ENCODE results near the gene TMEM8B.

DNA sequence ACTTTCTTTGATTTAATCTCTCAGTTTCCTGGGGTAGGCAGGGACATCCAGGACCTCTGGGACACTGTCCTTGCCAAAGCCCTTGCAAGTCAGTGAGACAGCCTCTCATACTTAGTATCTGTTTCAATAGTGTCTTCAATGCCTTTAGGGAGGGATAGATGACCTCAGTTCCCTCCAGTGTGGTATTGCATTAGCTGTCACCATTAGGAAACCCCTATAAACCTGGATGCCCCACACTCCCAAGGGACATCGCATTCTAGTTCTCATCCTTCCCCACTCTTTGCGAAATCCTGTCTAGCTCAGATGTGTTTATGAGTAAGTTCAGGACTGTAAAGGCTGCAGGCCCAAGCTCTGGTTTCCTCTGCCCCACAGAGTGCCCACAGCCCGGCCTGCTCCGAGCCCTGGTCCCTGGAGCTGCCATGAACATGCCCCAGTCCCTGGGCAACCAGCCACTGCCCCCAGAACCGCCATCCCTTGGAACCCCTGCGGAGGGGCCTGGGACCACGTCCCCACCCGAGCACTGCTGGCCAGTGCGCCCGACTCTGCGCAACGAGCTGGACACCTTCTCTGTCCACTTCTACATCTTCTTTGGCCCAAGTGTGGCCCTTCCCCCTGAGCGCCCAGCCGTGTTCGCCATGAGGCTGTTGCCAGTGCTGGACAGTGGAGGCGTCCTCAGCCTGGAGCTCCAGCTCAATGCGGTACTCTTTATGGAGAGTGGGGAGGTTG lies 13.2 kb downstream of the TMEM8B start:
- TF ChIP-seq POLR2A (IDR thresholded peaks at IDR 0.05; ENCODE audit: low read depth, low read length) (no peak), CREM (IDR thresholded peaks at IDR 0.05; ENCODE audit: low read depth) (no peak), JUND (IDR thresholded peaks at IDR 0.05; ENCODE audit: low read depth, low read length) (no peak), EP300 (IDR thresholded peaks at IDR 0.05; ENCODE audit: borderline replicate concordance in 1 of 2, control insufficient read depth in 1 of 2, low read depth in 2 of 2, low read length in 2 of 2) (no peak), POLR2AphosphoS5 (IDR thresholded peaks at IDR 0.05; ENCODE audit: low read length) (no peak), BHLHE40 (IDR thresholded peaks at IDR 0.05; ENCODE audit: borderline replicate concordance in 1 of 2, low read depth in 2 of 2, low read length in 1 of 2) (no peak)
- TF ChIP-seq, protein P1, sequence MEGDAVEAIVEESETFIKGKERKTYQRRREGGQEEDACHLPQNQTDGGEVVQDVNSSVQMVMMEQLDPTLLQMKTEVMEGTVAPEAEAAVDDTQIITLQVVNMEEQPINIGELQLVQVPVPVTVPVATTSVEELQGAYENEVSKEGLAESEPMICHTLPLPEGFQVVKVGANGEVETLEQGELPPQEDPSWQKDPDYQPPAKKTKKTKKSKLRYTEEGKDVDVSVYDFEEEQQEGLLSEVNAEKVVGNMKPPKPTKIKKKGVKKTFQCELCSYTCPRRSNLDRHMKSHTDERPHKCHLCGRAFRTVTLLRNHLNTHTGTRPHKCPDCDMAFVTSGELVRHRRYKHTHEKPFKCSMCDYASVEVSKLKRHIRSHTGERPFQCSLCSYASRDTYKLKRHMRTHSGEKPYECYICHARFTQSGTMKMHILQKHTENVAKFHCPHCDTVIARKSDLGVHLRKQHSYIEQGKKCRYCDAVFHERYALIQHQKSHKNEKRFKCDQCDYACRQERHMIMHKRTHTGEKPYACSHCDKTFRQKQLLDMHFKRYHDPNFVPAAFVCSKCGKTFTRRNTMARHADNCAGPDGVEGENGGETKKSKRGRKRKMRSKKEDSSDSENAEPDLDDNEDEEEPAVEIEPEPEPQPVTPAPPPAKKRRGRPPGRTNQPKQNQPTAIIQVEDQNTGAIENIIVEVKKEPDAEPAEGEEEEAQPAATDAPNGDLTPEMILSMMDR (IDR thresholded peaks at IDR 0.05 in 2 of 3, conservative IDR thresholded peaks at IDR 0.05 in 1 of 3; ENCODE audit: control insufficient read depth in 2 of 3, extremely low read depth in 1 of 3, insufficient read depth in 1 of 3, low read depth in 3 of 3, low read length in 3 of 3), result no peak
- TF ChIP-seq, protein P2, sequence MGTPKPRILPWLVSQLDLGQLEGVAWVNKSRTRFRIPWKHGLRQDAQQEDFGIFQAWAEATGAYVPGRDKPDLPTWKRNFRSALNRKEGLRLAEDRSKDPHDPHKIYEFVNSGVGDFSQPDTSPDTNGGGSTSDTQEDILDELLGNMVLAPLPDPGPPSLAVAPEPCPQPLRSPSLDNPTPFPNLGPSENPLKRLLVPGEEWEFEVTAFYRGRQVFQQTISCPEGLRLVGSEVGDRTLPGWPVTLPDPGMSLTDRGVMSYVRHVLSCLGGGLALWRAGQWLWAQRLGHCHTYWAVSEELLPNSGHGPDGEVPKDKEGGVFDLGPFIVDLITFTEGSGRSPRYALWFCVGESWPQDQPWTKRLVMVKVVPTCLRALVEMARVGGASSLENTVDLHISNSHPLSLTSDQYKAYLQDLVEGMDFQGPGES (IDR thresholded peaks at IDR 0.05), result no peak
- TF ChIP-seq, protein P3, sequence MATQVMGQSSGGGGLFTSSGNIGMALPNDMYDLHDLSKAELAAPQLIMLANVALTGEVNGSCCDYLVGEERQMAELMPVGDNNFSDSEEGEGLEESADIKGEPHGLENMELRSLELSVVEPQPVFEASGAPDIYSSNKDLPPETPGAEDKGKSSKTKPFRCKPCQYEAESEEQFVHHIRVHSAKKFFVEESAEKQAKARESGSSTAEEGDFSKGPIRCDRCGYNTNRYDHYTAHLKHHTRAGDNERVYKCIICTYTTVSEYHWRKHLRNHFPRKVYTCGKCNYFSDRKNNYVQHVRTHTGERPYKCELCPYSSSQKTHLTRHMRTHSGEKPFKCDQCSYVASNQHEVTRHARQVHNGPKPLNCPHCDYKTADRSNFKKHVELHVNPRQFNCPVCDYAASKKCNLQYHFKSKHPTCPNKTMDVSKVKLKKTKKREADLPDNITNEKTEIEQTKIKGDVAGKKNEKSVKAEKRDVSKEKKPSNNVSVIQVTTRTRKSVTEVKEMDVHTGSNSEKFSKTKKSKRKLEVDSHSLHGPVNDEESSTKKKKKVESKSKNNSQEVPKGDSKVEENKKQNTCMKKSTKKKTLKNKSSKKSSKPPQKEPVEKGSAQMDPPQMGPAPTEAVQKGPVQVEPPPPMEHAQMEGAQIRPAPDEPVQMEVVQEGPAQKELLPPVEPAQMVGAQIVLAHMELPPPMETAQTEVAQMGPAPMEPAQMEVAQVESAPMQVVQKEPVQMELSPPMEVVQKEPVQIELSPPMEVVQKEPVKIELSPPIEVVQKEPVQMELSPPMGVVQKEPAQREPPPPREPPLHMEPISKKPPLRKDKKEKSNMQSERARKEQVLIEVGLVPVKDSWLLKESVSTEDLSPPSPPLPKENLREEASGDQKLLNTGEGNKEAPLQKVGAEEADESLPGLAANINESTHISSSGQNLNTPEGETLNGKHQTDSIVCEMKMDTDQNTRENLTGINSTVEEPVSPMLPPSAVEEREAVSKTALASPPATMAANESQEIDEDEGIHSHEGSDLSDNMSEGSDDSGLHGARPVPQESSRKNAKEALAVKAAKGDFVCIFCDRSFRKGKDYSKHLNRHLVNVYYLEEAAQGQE (IDR thresholded peaks at IDR 0.05; ENCODE audit: low read depth, low read length), result no peak
- TF ChIP-seq, protein P4, sequence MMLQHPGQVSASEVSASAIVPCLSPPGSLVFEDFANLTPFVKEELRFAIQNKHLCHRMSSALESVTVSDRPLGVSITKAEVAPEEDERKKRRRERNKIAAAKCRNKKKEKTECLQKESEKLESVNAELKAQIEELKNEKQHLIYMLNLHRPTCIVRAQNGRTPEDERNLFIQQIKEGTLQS (IDR thresholded peaks at IDR 0.05; ENCODE audit: borderline replicate concordance, extremely low read depth, low read depth, low read length), result no peak

Data from GM12878 (cell line).